NB4 (cell line): Measurements from ENCODE around the gene OPCML.

Experiments
- POLR2A ChIP-seq: IDR thresholded peaks from 2 replicates; pipeline ENCODE4 v1.6.1; 2011; ENCODE audit warnings: mild to moderate bottlenecking; ENCODE audit not compliant: insufficient read length; ENCODE audit errors: extremely low read depth
- TF ChIP-seq, protein P1 (sequence below): IDR thresholded peaks from one replicate; pipeline ENCODE4 v1.5.1; 2012; ENCODE audit warnings: low read depth, low read length

DNA sequence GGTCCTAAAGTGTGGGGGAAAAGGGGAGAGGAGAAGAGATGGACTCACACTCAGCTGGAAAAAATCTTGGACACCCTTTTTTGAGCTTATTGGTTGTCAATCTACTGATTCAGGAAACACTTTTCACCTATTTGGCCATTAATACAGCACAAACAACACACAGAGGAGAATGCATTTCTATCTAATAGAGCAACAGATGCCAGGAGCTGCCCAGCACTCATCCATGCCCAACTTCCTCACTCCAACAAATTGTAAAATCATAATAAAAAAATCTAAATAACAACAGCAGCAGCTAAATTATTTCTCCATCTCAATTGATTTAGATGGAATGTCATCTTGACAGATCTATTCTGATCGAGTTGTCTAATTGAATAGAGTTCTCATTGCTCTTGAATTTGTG is 628.2 kb downstream of the OPCML start:
- no peak for TF ChIP-seq POLR2A
- TF ChIP-seq, protein P1, sequence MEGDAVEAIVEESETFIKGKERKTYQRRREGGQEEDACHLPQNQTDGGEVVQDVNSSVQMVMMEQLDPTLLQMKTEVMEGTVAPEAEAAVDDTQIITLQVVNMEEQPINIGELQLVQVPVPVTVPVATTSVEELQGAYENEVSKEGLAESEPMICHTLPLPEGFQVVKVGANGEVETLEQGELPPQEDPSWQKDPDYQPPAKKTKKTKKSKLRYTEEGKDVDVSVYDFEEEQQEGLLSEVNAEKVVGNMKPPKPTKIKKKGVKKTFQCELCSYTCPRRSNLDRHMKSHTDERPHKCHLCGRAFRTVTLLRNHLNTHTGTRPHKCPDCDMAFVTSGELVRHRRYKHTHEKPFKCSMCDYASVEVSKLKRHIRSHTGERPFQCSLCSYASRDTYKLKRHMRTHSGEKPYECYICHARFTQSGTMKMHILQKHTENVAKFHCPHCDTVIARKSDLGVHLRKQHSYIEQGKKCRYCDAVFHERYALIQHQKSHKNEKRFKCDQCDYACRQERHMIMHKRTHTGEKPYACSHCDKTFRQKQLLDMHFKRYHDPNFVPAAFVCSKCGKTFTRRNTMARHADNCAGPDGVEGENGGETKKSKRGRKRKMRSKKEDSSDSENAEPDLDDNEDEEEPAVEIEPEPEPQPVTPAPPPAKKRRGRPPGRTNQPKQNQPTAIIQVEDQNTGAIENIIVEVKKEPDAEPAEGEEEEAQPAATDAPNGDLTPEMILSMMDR, result no peak
